Thyroid gland (tissue), 4 donors: ENCODE data around the gene DEFB115. TPM values are rescaled to one million over a fixed set of nuclear protein-coding genes. Genes with fewer than 3 reads are reported as not detected.
"Not testable (repeated sequence)": the region's sequence is repeated elsewhere in the genome, so short reads cannot be mapped to it uniquely, and the experiment has no call there.

Experiments used
- DNase-seq, 2 donors: peaks; one replicate each; pipeline ENCODE4 v3.0.0-alpha.2; 2019
- H3K27ac ChIP-seq, 3 donors: fragments of 200-600 bp; sonication (generic); 1 replicate in 2 of 3; 2 replicates in 1 of 3; pipeline ENCODE4 v1.5.1; 2016 to 2019; ENCODE audit warnings: mild to moderate bottlenecking in 1 of 3, moderate library complexity in 1 of 3
- H3K27me3 ChIP-seq: fragments of 200-600 bp; sonication (generic); one replicate; pipeline ENCODE4 v1.5.1; 2019
- H3K36me3 ChIP-seq, 2 donors: fragments of 200-600 bp; sonication (generic); one replicate each; pipeline ENCODE4 v1.5.1; 2016 to 2019
- H3K4me1 ChIP-seq, 2 donors: fragments of 200-600 bp; sonication (generic); one replicate each; pipeline ENCODE4 v1.5.1; 2017 to 2019
- H3K4me3 ChIP-seq, 3 donors: fragments of 200-600 bp; sonication (generic); replicated peaks in 1 of 3; 1 replicate in 2 of 3; 2 replicates in 1 of 3; pipeline ENCODE4 v1.5.1; 2016; ENCODE audit warnings: mild to moderate bottlenecking in 1 of 3
- H3K9me3 ChIP-seq: fragments of 200-600 bp; sonication (generic); one replicate; pipeline ENCODE4 v1.5.1; 2017
- CTCF ChIP-seq, 6 experiments: fragments of 200-600 bp in 3 of 6; fragments of 450-650 bp in 3 of 6; sonication (generic) in 3 of 6; IDR thresholded peaks; one replicate each; pipeline ENCODE4 v1.5.1; 2016 to 2019; ENCODE audit warnings: antibody characterized with exemption in 6 of 6, mild to moderate bottlenecking in 2 of 6, inconsistent platforms in 1 of 6, moderate library complexity in 1 of 6
- POLR2A ChIP-seq, 2 donors: fragments of 450-650 bp; IDR thresholded peaks; one replicate each; pipeline ENCODE4 v1.6.1; 2017; ENCODE audit warnings: antibody characterized with exemption in 2 of 2, mild to moderate bottlenecking in 2 of 2, moderate library complexity in 1 of 2
- WGBS, 2 donors: methylation state at CpG; one replicate each; pipeline ENCODE4 v1.1.5; 2017; 5-methylcytosine and 5-hydroxymethylcytosine counted together
- intact Hi-C: fragments of 100-400 bp; cut with DNase I; formaldehyde crosslinking; loops from one replicate; pipeline ENCODE4 v1.15.1; 2023
- total RNA-seq, 4 donors: library from RNA; depleted of rRNA; stranded (reverse); fragments of >200 nt; gene quantifications; one replicate each; pipeline ENCODE4 v1.2.3, GENCODE V29; 2016

Gene DEFB115
- total RNA-seq, 4 donors from 2014 or later, result not detected

- DNase-seq, result no peak
- TF ChIP-seq POLR2A (IDR thresholded peaks at IDR 0.05) (no peak), CTCF (IDR thresholded peaks at IDR 0.05) (no peak)
- Histone ChIP-seq H3K36me3 (no peaks in the 10 kb centered on the region), H3K27me3 (no peaks in the 10 kb centered on the region), H3K9me3 (no peaks in the 10 kb centered on the region), H3K4me1 (no peaks in the 10 kb centered on the region), H3K4me3 (no peak overlapping the region), H3K27ac (no peak overlapping the region)
- intact Hi-C loops, result no loop called here
- 68 to 78% methylated on average over 6 of the region's 6 CpGs for WGBS, 2 donors
Measured at GRCh38 chr20:31260326-31260932, 3.0 kb downstream of the DEFB115 start.

GRCh38 chr20:31274441-31274840 is 17.0 kb downstream of the DEFB115 start:
- Histone ChIP-seq H3K4me1 (no peaks in the 10 kb centered on the region), H3K27ac (no peak overlapping the region)

GRCh38 chr20:31278178-31278577 is 20.7 kb downstream of the DEFB115 start:
- Histone ChIP-seq H3K4me1 (no peaks in the 10 kb centered on the region), H3K4me3 (no peak overlapping the region), H3K27me3 (no peaks in the 10 kb centered on the region), H3K9me3 (no peaks in the 10 kb centered on the region), H3K27ac (no peak overlapping the region), H3K36me3 (no peaks in the 10 kb centered on the region)
- DNase-seq, result no peak
- WGBS, 2 donors, result 75 to 90% methylated on average over 1 of the region's 1 CpG
- TF ChIP-seq CTCF (IDR thresholded peaks at IDR 0.05) (no peak), POLR2A (IDR thresholded peaks at IDR 0.05) (no peak)
- intact Hi-C loops, result no loop called here

More at GRCh38 chr20:31274441-31274840, 17.0 kb downstream of the DEFB115 start:
- no peaks in the 10 kb centered on the region for H3K27me3 ChIP-seq
- DNase-seq, result no peak
- intact Hi-C loops, result no loop called here
- H3K4me3 ChIP-seq, result no peak overlapping the region
- H3K36me3 ChIP-seq, result no peaks in the 10 kb centered on the region
- WGBS, 2 donors, result 81 to 82% methylated on average over 18 to 20 of the region's 20 CpGs
- no peaks in the 10 kb centered on the region for H3K9me3 ChIP-seq
- no peak for TF ChIP-seq POLR2A (IDR thresholded peaks at IDR 0.05)
- TF ChIP-seq CTCF (IDR thresholded peaks at IDR 0.05), result no peak

- H3K4me1 ChIP-seq, H3K27ac ChIP-seq, DNase-seq, H3K36me3 ChIP-seq, H3K9me3 ChIP-seq, H3K27me3 ChIP-seq, H3K4me3 ChIP-seq, intact Hi-C loops: not testable (repeated sequence)
- 58% methylated on average over 7 of the region's 7 CpGs for WGBS, 2 donors
Measured at GRCh38 chr20:31284964-31285363, 27.5 kb downstream of the DEFB115 start.

- Histone ChIP-seq H3K27ac (no peak within 1 kb of the TSS), H3K4me3 (no peak within 1 kb of the TSS), H3K4me1 (no peaks in the 10 kb centered on the region), H3K9me3 (no peaks in the 10 kb centered on the region), H3K36me3 (no peaks in the 10 kb centered on the region), H3K27me3 (no peaks in the 10 kb centered on the region)
- no peak for DNase-seq
- no peak for TF ChIP-seq CTCF (IDR thresholded peaks at IDR 0.05)
- no peak for TF ChIP-seq POLR2A (IDR thresholded peaks at IDR 0.05)
- WGBS, 2 donors, result 50 to 52% methylated on average over 8 of the region's 8 CpGs
- intact Hi-C loops, result no loop called here
Measured at GRCh38 chr20:31308535-31309162, 51.2 kb downstream of the DEFB115 start, which contains the start of gene DEFB116. Gene DEFB116 (minus strand): TSS chr20:31308585. CDS start chr20:31308585, 0 bp downstream.

Other genes with a start within 250 kb of the DEFB115 start
- not detected for gene DEFB116, start 50.9 kb downstream of the DEFB115 start, total RNA-seq
- gene DEFB118, start 110.9 kb downstream of the DEFB115 start, total RNA-seq, result not detected
- 1 to 10 TPM in 2 of 4 donors, not detected in 2; 2.0 to 3.1 TPM for gene DEFB119, start 132.9 kb downstream of the DEFB115 start, total RNA-seq
- gene DEFB121, start 148.6 kb downstream of the DEFB115 start, total RNA-seq, result not detected
- 1 to 10 TPM in 1 of 4 donors, not detected in 3; 6.9 TPM for gene DEFB123, start 183.0 kb downstream of the DEFB115 start, total RNA-seq
- gene DEFB124, start 217.5 kb downstream of the DEFB115 start, total RNA-seq, result not detected
- gene REM1, start 217.6 kb downstream of the DEFB115 start, total RNA-seq, result 1 to 10 TPM in 2 of 4 donors, under 1 TPM in 2; 0.54 to 3.4 (median 0.98) TPM